ENCODE measurements around the gene LRRC72. TPM values are rescaled to one million over a fixed set of nuclear protein-coding genes. Genes with fewer than 3 reads are reported as not detected.

Gene LRRC72
- total and polyA plus RNA-seq, 2 experiments from 2014 or later = not detected

- no peak for DNase-seq (ENCODE audit: low read depth in 1 of 2, low spot score in 1 of 2)
- peaks cover 44% of the 10 kb centered on the region for H3K36me3 ChIP-seq
- no peaks in the 10 kb centered on the region for H3K27me3 ChIP-seq
- no peaks in the 10 kb centered on the region for H3K4me1 ChIP-seq (ENCODE audit: low read depth)
- H3K9me3 ChIP-seq (ENCODE audit: low read depth) = no peaks in the 10 kb centered on the region
- no peak overlapping the region for H3K4me3 ChIP-seq
- no peak for TF ChIP-seq CTCF (IDR thresholded peaks at IDR 0.05; ENCODE audit: low read depth, low read length)
- no peak overlapping the region for H3K27ac ChIP-seq
Observed at GRCh38 chr7:16619979-16620408, 93.4 kb downstream of the LRRC72 start.

- Histone ChIP-seq H3K27ac (no peak overlapping the region), H3K27me3 (no peaks in the 10 kb centered on the region), H3K4me1 (ENCODE audit: low read depth) (no peaks in the 10 kb centered on the region), H3K36me3 (peaks cover 26% of the 10 kb centered on the region), H3K4me3 (no peak overlapping the region), H3K9me3 (ENCODE audit: low read depth) (no peaks in the 10 kb centered on the region)
- DNase-seq (ENCODE audit: low read depth in 1 of 2, low spot score in 1 of 2) = no peak
- TF ChIP-seq CTCF (IDR thresholded peaks at IDR 0.05; ENCODE audit: low read depth, low read length) = no peak
Observed at GRCh38 chr7:16626388-16626787, 99.8 kb downstream of the LRRC72 start.

GRCh38 chr7:16627236-16627635, 100.6 kb downstream of the LRRC72 start:
- Histone ChIP-seq H3K36me3 (peaks cover 25% of the 10 kb centered on the region), H3K27me3 (no peaks in the 10 kb centered on the region), H3K27ac (no peak overlapping the region), H3K4me3 (no peak overlapping the region), H3K4me1 (ENCODE audit: low read depth) (no peaks in the 10 kb centered on the region), H3K9me3 (ENCODE audit: low read depth) (no peaks in the 10 kb centered on the region)
- DNase-seq (ENCODE audit: low read depth in 1 of 2, low spot score in 1 of 2) = peak in 1 of 2 donors; percentile 63
- no peak for TF ChIP-seq CTCF (IDR thresholded peaks at IDR 0.05; ENCODE audit: low read depth, low read length)

- H3K4me3 ChIP-seq = no peak overlapping the region
- no peaks in the 10 kb centered on the region for H3K9me3 ChIP-seq (ENCODE audit: low read depth)
- DNase-seq (ENCODE audit: low read depth in 1 of 2, low spot score in 1 of 2) = no peak
- H3K27ac ChIP-seq = no peak overlapping the region
- peaks cover 11% of the 10 kb centered on the region for H3K36me3 ChIP-seq
- no peak for TF ChIP-seq CTCF (IDR thresholded peaks at IDR 0.05; ENCODE audit: low read depth, low read length)
- H3K27me3 ChIP-seq = no peaks in the 10 kb centered on the region
- no peaks in the 10 kb centered on the region for H3K4me1 ChIP-seq (ENCODE audit: low read depth)
Observed at GRCh38 chr7:16630654-16631053, 104.0 kb downstream of the LRRC72 start.

Other genes starting within 250 kb of the LRRC72 start
- gene CRPPA, start 105.3 kb upstream of the LRRC72 start, total RNA-seq = 4.6 and 5.0 TPM in 2 replicates
- gene CRPPA, start 105.3 kb upstream of the LRRC72 start, polyA plus RNA-seq = 5.6 and 6.1 TPM in 2 replicates
- gene SOSTDC1, start 61.1 kb upstream of the LRRC72 start, total RNA-seq = 0.85 and 1.7 TPM in 2 replicates
- 2.0 and 2.9 TPM in 2 replicates for gene SOSTDC1, start 61.1 kb upstream of the LRRC72 start, polyA plus RNA-seq
- 36.7 and 54.1 TPM in 2 replicates for gene ANKMY2, start 118.9 kb downstream of the LRRC72 start, total RNA-seq
- 44.6 and 81.5 TPM in 2 replicates for gene ANKMY2, start 118.9 kb downstream of the LRRC72 start, polyA plus RNA-seq
- gene BZW2, start 119.4 kb downstream of the LRRC72 start, total RNA-seq = 281 and 358 TPM in 2 replicates
- 236 and 421 TPM in 2 replicates for gene BZW2, start 119.4 kb downstream of the LRRC72 start, polyA plus RNA-seq
- gene TSPAN13, start 226.9 kb downstream of the LRRC72 start, total RNA-seq = 34.2 and 63.6 TPM in 2 replicates
- gene TSPAN13, start 226.9 kb downstream of the LRRC72 start, polyA plus RNA-seq = 103 and 152 TPM in 2 replicates

All from cardiac muscle cell (in vitro differentiated cells and primary cell).